ENCODE measurements around the gene ZNF518A.

GRCh38 chr10:96172666-96173065, 42.6 kb downstream of the ZNF518A start:
- no peak for TF ChIP-seq CTCF (IDR thresholded peaks at IDR 0.05)
- no peak for TF ChIP-seq POLR2A (IDR thresholded peaks at IDR 0.05)

Data from right lobe of liver (tissue), 4 donors.